NCI-H2227 (cell line): ENCODE data around the gene GON4L.
"Not testable (repeated sequence)": the region's sequence is repeated elsewhere in the genome, so short reads cannot be mapped to it uniquely, and the experiment has no call there.

Source experiments
- DNase-seq: peaks from one replicate; lab custom pipeline; 2025; ENCODE audit not compliant: unreplicated experiment; lab: John Stamatoyannopoulos, UW

GON4L gene

DNA sequence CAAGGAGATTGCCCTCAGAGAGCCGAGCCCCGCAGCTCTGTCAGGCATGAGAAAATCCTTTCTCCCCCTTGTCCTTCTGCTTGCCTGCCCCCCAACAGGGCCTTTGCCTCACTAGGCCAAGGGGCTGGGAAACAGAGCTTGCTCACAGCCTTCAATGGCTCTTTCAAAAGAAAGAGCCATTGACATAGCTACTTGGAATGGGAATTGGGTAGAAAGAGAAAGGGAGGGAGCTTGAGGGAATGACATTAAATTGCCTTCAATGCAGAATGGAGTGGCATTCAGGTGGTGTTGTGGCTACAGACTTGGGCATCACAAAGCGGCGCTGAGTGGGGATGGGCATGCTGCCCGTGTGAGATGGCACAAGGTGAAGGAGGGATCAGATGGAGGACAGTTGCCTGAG, 15.5 kb upstream of the GON4L start:
- DNase-seq = no peak

DNA sequence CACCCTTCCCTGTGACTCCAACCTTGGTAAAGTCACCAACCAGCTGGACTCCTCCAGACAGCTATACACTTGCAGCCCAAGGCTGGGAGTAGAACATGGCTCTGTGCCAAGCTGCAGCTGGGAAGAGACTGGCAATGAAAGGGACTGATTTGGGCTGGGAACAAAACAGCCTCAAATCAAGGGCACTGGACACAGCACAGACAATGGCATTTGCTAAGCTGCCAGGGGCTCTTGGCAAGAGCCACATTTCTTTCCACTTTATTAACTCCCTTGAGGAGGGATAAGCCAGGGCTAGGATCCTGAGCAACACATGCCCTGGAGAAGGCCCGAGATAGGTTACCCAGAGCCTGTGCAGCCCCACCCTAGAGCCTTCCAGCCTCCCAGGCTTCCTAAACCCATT, 14.4 kb upstream of the GON4L start:
- DNase-seq = peak; percentile 74

- DNase-seq = no peak
Measured at GRCh38 chr1:155867766-155868165, 10.8 kb upstream of the GON4L start.

DNA sequence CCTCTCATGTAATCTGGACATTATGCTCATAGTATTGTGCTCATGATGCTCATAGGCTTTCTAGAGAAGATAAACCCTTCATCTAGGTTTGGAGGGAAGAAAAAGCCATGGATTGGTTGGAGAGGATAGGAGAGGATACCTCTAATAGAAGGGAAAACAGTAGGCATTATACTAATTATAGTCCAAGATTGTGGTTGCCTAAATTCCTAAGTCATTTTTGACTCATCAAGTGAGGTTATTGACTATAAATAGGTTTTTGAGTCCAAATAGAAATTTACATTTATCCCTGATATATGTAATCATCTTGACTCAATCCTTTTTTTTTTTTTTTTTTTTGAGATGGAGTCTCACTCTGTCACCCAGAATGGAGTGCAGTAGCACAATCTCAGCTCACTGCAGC, 7.4 kb upstream of the GON4L start:
- DNase-seq = no peak

GRCh38 chr1:155861896-155862295, 4.9 kb upstream of the GON4L start:
- DNase-seq = no peak

DNA sequence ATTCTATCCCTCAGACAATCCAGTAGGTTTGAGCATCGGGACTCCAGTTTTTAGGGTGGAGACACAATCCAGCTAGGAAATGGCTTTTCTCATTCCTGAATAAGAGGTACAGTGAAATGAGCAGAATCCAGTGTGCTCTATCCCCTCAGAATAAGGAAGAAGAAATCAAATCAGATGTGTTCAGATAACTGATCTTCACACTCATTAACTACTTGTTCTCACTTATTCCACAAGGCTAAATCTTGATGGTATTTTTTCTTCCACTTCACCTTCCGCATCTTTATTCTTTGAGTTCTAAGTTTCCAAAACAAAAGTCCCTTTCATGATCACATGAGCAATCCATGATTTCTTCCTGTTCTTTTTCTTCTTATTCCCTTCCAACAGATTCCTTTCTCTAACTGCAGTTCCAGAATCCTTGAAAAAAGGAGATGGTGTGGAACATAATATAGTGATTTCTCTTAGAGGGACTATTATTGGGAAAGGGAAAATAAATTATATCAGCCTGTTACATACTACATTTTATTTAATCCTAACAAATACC, 4.0 kb upstream of the GON4L start:
- DNase-seq = no peak

GRCh38 chr1:155859881-155860871, 3.2 kb upstream of the GON4L start:
- DNase-seq = peak; percentile 93

GRCh38 chr1:155859234-155859829, 2.3 kb upstream of the GON4L start, which contains the start of gene SYT11:
TSS of gene SYT11 (plus strand) at chr1:155859567. CDS start at chr1:155859762, 195 bp downstream.
- DNase-seq = peak; percentile 99

- DNase-seq = no peak
Measured at GRCh38 chr1:155858800-155859233, 1.8 kb upstream of the GON4L start.

GRCh38 chr1:155856257-155856974, 598 bp downstream of the GON4L start:
- no peak for DNase-seq

GRCh38 chr1:155850345-155850744, 6.7 kb downstream of the GON4L start:
- DNase-seq = no peak

GRCh38 chr1:155847823-155848529, 9.0 kb downstream of the GON4L start:
- DNase-seq = no peak

DNA sequence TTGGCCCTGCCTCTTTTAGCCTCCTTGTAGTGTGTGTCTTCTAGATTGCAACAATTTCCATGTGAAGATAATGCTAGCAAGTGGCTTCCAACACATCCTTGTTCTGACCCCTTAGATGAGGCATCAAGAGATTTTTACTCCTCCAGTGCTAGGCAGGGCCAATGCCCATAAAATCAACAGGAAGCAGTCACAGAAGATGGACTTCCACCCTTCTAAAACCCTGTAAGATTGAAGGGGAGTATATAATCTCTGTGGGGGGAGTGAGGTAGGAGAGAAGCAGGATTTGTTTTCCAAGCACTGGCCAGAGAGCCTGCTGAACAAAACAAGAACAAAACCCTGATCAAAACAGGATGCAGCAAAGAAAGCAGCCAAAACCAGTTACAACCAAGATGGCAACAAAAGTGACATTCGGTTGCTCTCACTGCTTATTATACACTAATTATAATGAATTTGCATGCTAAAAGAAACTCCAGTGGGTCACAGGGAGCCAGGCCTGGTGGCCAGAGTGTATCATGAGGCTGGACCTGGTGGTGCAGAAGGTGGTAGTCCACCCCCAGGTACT, 12.1 kb downstream of the GON4L start:
- DNase-seq = no peak

GRCh38 chr1:155840386-155840785, 16.6 kb downstream of the GON4L start:
- DNase-seq = no peak

- no peak for DNase-seq
Measured at GRCh38 chr1:155835548-155835947, 21.5 kb downstream of the GON4L start.

DNA sequence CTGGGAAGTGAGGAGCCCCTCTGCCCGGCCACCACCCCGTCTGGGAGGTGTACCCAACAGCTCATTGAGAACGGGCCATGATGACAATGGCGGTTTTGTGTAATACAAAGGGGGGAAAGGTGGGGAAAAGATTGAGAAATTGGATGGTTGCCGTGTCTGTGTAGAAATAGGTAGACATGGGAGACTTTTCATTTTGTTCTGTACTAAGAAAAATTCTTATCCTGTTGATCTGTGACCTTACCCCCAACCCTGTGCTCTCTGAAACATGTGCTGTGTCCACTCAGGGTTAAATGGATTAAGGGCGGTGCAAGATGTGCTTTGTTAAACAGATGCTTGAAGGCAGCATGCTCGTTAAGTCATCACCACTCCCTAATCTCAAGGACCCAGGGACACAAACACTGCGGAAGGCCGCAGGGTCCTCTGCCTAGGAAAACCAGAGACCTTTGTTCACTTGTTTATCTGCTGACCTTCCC, 22.1 kb downstream of the GON4L start:
- not testable (repeated sequence) for DNase-seq

- no peak for DNase-seq
Measured at GRCh38 chr1:155834296-155834926, 22.6 kb downstream of the GON4L start.

- DNase-seq = no peak
Measured at GRCh38 chr1:155833665-155834295, 23.2 kb downstream of the GON4L start.

GRCh38 chr1:155831279-155831976, 25.6 kb downstream of the GON4L start:
- no peak for DNase-seq
